ENCODE measurements around the gene RNLS.
A peak's percentile ranks its signal among the peaks of the same experiment; 100 is the strongest.
"Not testable (repeated sequence)": the region's sequence is repeated elsewhere in the genome, so short reads cannot be mapped to it uniquely, and the experiment has no call there.

Gene RNLS

DNA sequence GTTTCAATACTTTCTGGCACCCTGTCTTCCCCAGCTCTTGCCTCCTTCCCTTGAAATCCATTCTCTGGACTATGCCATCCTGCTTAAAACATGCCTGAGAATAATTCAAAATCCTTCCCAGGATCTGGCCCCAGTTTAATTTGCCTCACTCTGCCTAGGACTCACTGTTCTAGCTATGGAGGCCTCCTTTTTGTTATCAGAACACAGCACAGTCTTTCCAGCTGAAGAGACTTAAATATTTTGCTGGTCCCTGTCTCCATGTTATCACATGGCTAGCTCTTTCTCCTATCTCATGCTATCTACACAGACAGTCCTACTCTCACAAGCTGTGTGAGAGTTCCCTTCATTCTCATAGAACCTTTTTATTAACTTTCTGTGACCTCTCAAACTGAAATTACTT lies 194.8 kb downstream of the RNLS start:
- DNase-seq (ENCODE audit: low read depth, low spot score): no peak

DNA sequence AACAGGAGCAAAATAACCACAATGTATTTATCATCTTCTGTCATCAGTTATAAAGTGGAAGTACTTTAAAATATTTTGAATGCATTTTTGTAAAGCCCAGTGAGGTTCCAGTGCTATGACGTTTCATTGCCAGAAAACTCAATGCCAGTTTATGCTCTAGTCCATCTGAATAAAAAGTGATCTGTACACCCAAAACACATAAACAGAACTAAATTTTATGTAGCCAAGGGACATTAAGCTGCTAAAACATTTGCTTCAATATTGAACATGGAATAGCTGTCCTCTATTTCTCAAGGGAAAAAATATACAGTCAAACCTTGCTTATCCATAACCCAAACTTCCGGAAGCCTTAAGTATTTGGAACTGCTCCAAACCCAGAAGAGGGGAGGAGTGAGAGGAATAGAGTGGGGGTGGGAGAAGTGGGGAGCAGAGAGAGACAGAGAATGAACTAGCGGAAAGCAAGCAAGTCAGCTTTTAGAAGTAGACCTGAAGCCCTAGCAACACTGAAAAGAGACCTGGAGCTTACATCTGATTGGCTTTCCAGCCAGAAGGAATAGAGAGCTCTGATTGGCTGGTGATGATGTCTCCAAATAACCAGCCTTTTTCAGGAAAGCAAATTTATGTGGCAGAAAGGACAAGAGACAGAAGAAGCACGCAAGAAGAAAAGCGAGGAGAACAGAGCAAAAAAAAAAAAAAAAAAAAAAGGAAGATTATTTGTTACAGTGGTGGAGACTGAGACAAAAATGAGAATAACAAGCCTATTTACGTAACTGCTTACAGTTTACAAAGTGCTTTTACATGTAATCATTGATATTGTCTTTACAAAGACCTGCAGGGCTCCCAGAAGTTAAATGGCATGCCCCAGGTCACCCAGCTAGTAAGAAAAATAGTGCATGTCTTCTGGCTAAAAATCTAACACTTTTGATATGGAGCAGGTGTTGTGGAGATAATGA lies 196.0 kb downstream of the RNLS start:
- DNase-seq (ENCODE audit: low read depth, low spot score): peak; percentile 47

- no peak for DNase-seq (ENCODE audit: low read depth, low spot score)
Observed at GRCh38 chr10:88386204-88386788, 196.8 kb downstream of the RNLS start.

- no peak for DNase-seq (ENCODE audit: low read depth, low spot score)
Observed at GRCh38 chr10:88385601-88386203, 197.4 kb downstream of the RNLS start.

GRCh38 chr10:88383276-88383675 lies 199.8 kb downstream of the RNLS start:
- DNase-seq (ENCODE audit: low read depth, low spot score): no peak

DNA sequence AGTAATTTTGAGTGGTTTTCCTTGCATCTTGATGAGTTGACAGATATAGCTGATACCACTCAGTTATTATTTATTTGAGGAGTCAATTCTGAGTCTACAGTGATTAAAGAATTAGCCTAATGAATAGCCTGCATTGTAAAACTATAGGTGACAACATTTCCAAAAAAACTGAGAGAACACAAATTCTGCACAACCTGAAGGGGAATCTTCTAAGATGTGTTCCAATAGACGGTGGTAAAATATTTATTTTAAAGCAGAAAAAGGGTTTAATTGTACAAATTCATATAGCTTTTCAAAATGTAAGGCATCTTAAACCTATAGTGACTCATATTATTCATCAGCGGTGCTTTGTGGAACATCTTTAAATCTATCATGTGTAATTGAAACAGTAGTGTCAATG lies 200.4 kb downstream of the RNLS start:
- DNase-seq (ENCODE audit: low read depth, low spot score): no peak

GRCh38 chr10:88379575-88379974 lies 203.5 kb downstream of the RNLS start:
- DNase-seq (ENCODE audit: low read depth, low spot score): no peak

- DNase-seq (ENCODE audit: low read depth, low spot score): no peak
Observed at GRCh38 chr10:88377510-88377909, 205.6 kb downstream of the RNLS start.

DNA sequence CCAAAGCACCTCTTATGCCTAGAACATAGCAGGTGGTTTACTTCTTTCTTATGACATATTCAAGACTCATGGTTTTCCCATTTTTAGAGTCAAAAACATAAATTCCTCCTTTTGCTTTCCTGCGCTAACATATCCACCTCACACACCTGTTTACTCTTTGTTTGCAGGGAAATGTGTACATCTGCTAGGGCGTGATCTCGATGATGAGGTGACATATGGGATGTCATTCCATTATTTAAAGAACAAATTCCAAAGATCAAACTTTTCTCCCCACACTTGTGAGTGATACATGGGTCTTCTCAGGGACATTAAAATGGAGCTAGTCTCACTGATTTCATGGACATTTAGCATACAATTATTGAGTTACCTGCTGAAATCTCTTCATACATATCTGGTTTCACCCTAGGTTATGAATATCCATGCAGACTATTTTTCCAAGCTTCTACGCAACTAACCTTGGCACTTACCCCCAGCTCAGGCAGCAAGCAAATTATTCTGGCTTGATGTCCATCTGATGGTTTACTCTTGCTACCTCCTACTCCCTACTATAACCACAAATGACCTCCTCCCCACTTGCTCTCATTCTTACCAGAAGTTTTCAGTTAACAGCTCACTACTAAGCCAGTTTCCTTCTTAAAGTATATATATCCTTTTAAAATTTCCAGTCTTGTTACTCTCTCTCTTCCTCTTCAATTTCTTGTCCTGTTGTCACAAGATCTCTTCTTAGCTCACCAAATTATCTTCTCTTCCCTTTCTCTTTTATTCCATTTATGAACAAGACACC lies 208.5 kb downstream of the RNLS start:
- no peak for DNase-seq (ENCODE audit: low read depth, low spot score)

DNA sequence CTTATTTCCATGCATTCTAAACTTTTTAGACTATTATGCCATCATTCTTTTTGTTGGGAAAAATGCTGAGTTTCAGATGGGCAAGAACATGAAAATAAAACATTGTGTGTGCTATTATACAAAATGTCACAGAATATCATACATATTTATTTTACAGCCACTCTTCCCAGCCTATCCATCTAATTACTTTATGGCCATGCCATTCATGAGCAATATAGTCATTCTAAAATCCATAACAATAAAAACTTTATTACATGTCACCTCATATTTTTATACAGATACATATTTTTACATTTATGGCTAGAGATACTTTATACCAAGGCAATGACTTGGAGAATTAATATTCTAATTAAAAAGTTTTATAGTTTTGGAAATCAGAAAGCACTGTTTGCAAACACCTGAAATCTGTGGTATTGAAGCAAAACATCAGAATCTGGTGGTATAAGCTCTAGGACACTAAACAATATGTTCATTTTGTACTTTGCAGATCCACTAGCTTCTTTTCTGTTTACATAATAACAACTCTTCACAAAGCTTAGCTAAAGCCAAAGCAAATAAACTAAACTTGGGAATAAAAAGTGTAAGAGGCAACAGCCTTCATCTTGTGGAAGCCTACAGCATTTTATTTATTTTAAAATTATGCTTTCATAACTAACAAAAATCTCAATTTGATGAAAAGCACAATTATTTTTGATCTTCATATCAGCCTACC lies 210.1 kb downstream of the RNLS start:
- no peak for DNase-seq (ENCODE audit: low read depth, low spot score)

DNA sequence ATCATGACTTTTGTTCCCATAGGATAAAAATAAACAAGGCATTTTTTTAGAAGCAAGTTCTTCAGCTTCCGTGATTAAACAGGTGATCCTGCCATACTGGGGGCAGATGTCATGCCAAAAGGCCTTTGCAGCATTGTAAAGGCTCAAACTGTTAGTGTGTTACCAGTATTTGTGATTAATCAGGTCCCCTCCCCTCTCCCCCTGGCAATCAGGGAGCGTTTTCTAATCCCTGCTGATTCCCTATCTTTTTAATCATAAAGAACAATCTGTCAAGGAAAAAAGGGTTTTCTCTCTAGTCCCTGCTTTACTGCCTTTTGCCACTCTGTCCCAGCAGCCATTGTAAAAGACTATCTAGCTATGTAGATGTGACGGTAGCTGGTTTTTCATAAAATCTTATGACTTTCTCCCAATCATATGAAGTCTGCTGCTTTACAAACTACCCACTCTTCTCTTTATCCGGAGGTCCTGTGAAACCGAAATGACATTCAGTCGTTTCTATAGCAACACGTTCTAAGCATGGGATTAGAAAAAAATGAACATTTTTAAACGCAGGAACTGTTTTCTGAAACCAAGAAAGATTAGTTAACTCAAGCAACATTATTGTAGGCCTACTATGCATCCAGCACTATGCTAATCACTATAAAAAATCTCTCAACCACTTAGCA lies 210.9 kb downstream of the RNLS start:
- DNase-seq (ENCODE audit: low read depth, low spot score): no peak

DNA sequence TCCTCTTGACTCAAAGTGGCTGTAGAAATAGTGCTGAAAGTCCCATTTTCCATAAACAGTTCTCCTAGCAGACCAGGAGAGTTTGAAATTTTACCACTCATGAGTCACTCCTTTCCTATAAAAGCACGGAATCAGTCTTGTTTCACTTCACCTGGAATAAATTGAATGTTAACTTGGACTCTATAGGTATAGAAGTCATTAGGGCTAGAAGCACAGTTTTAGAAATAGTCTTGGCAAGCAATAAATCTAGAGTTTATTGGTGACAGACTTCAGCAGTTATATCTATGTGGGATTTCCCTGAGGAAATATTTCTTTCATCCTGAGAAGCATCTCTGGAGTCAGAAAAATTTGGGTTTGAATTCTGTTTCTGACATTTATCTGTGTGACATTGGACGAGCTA lies 212.4 kb downstream of the RNLS start:
- DNase-seq (ENCODE audit: low read depth, low spot score): no peak

GRCh38 chr10:88366772-88367171 lies 216.3 kb downstream of the RNLS start:
- no peak for DNase-seq (ENCODE audit: low read depth, low spot score)

GRCh38 chr10:88361995-88362807 lies 220.9 kb downstream of the RNLS start:
- DNase-seq (ENCODE audit: low read depth, low spot score): no peak

- DNase-seq (ENCODE audit: low read depth, low spot score): no peak
Observed at GRCh38 chr10:88361494-88361893, 221.6 kb downstream of the RNLS start.

DNA sequence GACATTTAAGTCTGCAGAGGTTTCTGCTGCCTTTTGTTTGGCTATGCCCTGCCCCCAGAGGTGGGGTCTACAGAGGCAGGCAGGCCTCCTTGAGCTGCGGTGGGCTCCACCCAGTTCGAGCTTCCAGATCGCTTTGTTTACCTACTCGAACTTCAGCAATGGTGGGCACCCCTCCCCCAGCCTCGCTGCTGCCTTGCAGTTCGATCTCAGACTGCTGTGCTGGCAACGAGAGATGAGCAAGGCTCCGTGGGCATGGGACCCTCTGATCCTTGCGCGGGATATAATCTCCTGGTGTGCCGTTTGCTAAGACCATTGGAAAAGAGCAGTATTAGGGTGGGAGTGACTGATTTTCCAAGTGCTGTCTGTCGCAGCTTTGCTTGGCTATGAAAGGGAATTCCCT lies 227.4 kb downstream of the RNLS start:
- not testable (repeated sequence) for DNase-seq (ENCODE audit: low read depth, low spot score)

DNA sequence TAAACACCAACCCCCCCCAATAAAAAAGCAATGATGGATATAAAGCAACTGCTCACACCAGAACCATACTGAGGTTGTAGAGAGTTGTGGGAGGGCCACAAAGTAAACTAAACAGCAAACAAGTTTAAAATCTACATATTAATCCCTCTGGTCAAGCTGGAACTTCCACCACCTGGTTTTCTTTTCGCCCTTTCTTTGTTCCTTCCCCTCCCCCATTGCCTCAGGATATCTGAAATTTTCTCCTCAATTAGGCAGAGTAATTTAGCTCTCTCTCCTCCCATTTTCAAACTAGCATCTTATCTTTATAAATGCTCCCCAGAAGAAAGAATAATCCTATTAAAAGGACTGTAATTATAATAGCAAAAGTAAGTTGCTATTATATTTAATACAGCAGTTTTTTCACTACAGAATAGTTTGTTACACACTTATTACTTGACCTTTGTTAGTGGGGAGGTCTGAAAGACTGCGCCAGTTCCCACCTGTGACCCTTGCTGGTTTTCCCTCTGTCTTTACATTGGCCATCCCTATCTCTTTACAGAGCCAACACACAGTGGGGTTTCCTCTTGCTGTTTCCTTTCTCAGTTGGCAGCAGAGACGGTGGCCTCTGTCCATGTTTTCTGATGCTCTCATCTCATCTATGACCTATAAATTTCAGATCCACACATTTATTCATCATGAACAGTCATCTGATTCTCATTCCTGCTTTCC lies 235.4 kb downstream of the RNLS start:
- peak; percentile 7 for DNase-seq (ENCODE audit: low read depth, low spot score)

- no peak for DNase-seq (ENCODE audit: low read depth, low spot score)
Observed at GRCh38 chr10:88347022-88347421, 236.1 kb downstream of the RNLS start.
